ENCODE measurements around the gene GIT1.

GIT1 gene

GRCh38 chr17:29546830-29547229 is 42.6 kb downstream of the GIT1 start:
- H3K27ac ChIP-seq (ENCODE audit: low read depth, low read length, poor library complexity, severe bottlenecking): no peak overlapping the region
- H2AFZ ChIP-seq (ENCODE audit: low read length): no peak overlapping the region
- H3K36me3 ChIP-seq (ENCODE audit: insufficient read depth, low read length): peaks cover 27% of the 10 kb centered on the region

GRCh38 chr17:29546085-29546484 is 43.4 kb downstream of the GIT1 start:
- Histone ChIP-seq H3K79me2 (ENCODE audit: insufficient read depth, low read length) (no peaks in the 10 kb centered on the region), H3K9me2 (ENCODE audit: low read depth, low read length) (no peaks in the 10 kb centered on the region), H2AFZ (ENCODE audit: low read length) (no peak overlapping the region), H3K9ac (ENCODE audit: low read length) (no peak overlapping the region), H3K36me3 (ENCODE audit: insufficient read depth, low read length) (peaks cover 27% of the 10 kb centered on the region), H3K9me3 (ENCODE audit: low read length) (no peaks in the 10 kb centered on the region), H3K27ac (ENCODE audit: low read depth, low read length, poor library complexity, severe bottlenecking) (no peak overlapping the region), H3F3A (ENCODE audit: insufficient read depth, low read length) (no peaks in the 10 kb centered on the region), H3K4me2 (ENCODE audit: low read length) (no peak overlapping the region), H3K27me3 (ENCODE audit: insufficient read depth, low read length) (no peaks in the 10 kb centered on the region), H3K4me3 (ENCODE audit: low read depth, low read length, poor library complexity, severe bottlenecking) (no peak overlapping the region), H3K4me1 (ENCODE audit: insufficient read depth, low read length, severe bottlenecking) (no peaks in the 10 kb centered on the region), H4K20me1 (ENCODE audit: insufficient read depth, low read length) (no peaks in the 10 kb centered on the region)
- TF ChIP-seq EZH2 (IDR thresholded peaks at IDR 0.05; ENCODE audit: borderline replicate concordance, low read length) (no peak), CTCF (IDR thresholded peaks at IDR 0.05; ENCODE audit: low read length) (no peak)

More at GRCh38 chr17:29546830-29547229, 42.6 kb downstream of the GIT1 start:
- no peak overlapping the region for H3K9ac ChIP-seq (ENCODE audit: low read length)
- H4K20me1 ChIP-seq (ENCODE audit: insufficient read depth, low read length): no peaks in the 10 kb centered on the region
- H3K4me2 ChIP-seq (ENCODE audit: low read length): no peak overlapping the region
- no peaks in the 10 kb centered on the region for H3F3A ChIP-seq (ENCODE audit: insufficient read depth, low read length)
- H3K79me2 ChIP-seq (ENCODE audit: insufficient read depth, low read length): no peaks in the 10 kb centered on the region
- TF ChIP-seq CTCF (IDR thresholded peaks at IDR 0.05; ENCODE audit: low read length): no peak
- TF ChIP-seq EZH2 (IDR thresholded peaks at IDR 0.05; ENCODE audit: borderline replicate concordance, low read length): no peak
- H3K9me2 ChIP-seq (ENCODE audit: low read depth, low read length): no peaks in the 10 kb centered on the region
- H3K4me3 ChIP-seq (ENCODE audit: low read depth, low read length, poor library complexity, severe bottlenecking): no peak overlapping the region
- H3K4me1 ChIP-seq (ENCODE audit: insufficient read depth, low read length, severe bottlenecking): no peaks in the 10 kb centered on the region
- no peaks in the 10 kb centered on the region for H3K9me3 ChIP-seq (ENCODE audit: low read length)
- H3K27me3 ChIP-seq (ENCODE audit: insufficient read depth, low read length): no peaks in the 10 kb centered on the region

GRCh38 chr17:29544066-29544465 is 45.4 kb downstream of the GIT1 start:
- Histone ChIP-seq H3K4me3 (ENCODE audit: low read depth, low read length, poor library complexity, severe bottlenecking) (no peak overlapping the region), H3K4me1 (ENCODE audit: insufficient read depth, low read length, severe bottlenecking) (no peaks in the 10 kb centered on the region), H3K9me3 (ENCODE audit: low read length) (no peaks in the 10 kb centered on the region), H4K20me1 (ENCODE audit: insufficient read depth, low read length) (no peaks in the 10 kb centered on the region), H3K27me3 (ENCODE audit: insufficient read depth, low read length) (no peaks in the 10 kb centered on the region), H3K4me2 (ENCODE audit: low read length) (no peak overlapping the region), H3F3A (ENCODE audit: insufficient read depth, low read length) (no peaks in the 10 kb centered on the region), H3K79me2 (ENCODE audit: insufficient read depth, low read length) (no peaks in the 10 kb centered on the region), H3K9ac (ENCODE audit: low read length) (no peak overlapping the region), H3K27ac (ENCODE audit: low read depth, low read length, poor library complexity, severe bottlenecking) (no peak overlapping the region), H2AFZ (ENCODE audit: low read length) (no peak overlapping the region), H3K9me2 (ENCODE audit: low read depth, low read length) (no peaks in the 10 kb centered on the region), H3K36me3 (ENCODE audit: insufficient read depth, low read length) (peaks cover 34% of the 10 kb centered on the region)
- TF ChIP-seq EZH2 (IDR thresholded peaks at IDR 0.05; ENCODE audit: borderline replicate concordance, low read length): no peak
- TF ChIP-seq CTCF (IDR thresholded peaks at IDR 0.05; ENCODE audit: low read length): no peak
